ENCODE results near the gene MCM9.

DNA sequence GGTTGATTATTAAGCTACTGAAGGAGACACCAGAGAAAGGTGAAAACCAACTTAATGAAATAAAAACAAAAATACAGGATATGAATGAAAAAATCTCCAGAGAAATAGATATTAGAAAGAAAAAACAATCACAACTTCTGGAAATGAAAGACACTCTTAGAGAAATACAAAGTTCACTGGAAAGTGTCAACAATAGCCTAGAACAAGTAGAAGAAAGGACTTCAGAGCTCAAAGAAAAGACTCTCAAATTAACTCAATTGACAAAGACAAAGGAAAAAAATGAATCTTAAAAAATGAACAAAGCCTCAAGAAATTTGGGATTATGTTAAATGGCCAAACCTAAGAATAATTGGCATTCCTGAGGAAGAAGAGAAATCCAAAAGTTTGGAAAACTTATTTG, 10.3 kb upstream of the MCM9 start:
- no peak for TF ChIP-seq CTCF (conservative IDR thresholded peaks at IDR 0.05; ENCODE audit: low read depth, low read length)
- TF ChIP-seq RAD21 (IDR thresholded peaks at IDR 0.05; ENCODE audit: low read length) = no peak
- TF ChIP-seq CEBPB (IDR thresholded peaks at IDR 0.05; ENCODE audit: low read depth, low read length) = no peak

All from IMR-90 (cell line).